Upper lobe of left lung (tissue), 6 donors: ENCODE measurements around the gene BCKDK. TPM values are rescaled to one million over a fixed set of nuclear protein-coding genes. Genes with fewer than 3 reads are reported as not detected.

Experiments used
- ATAC-seq, 2 donors: fragments of 200-7000 bp; cut with Tn5 transposase; one replicate each; pipeline ENCODE4 v1.9.1; 2022; ENCODE audit warnings: mild to moderate bottlenecking in 2 of 2, moderate library complexity in 2 of 2; ENCODE audit not compliant: low FRiP score in 2 of 2
- DNase-seq, 2 donors: peaks; one replicate each; pipeline ENCODE4 v3.0.0-alpha.2; 2019 to 2020
- H3K27ac ChIP-seq, 4 donors: fragments of 200-600 bp; sonication (generic); one replicate each; pipeline ENCODE4 v1.5.1; 2016 to 2019
- H3K27me3 ChIP-seq, 4 donors: fragments of 200-600 bp; sonication (generic); one replicate each; pipeline ENCODE4 v1.5.1; 2017 to 2019
- H3K36me3 ChIP-seq, 4 donors: fragments of 200-600 bp; sonication (generic); one replicate each; pipeline ENCODE4 v1.5.1; 2016 to 2019
- H3K4me1 ChIP-seq, 4 donors: fragments of 200-600 bp; sonication (generic); one replicate each; pipeline ENCODE4 v1.5.1; 2018 to 2019
- H3K4me3 ChIP-seq, 4 donors: fragments of 200-600 bp; sonication (generic); one replicate each; pipeline ENCODE4 v1.5.1; 2017 to 2019; ENCODE audit warnings: mild to moderate bottlenecking in 2 of 4, moderate library complexity in 1 of 4
- H3K9me3 ChIP-seq, 4 donors: fragments of 200-600 bp; sonication (generic); one replicate each; pipeline ENCODE4 v1.5.1; 2018 to 2019
- EP300 ChIP-seq, 4 donors: sonication (generic); formaldehyde crosslinking; IDR thresholded peaks; one replicate each; pipeline ENCODE4 v1.5.1; 2017; ENCODE audit warnings: antibody characterized with exemption in 4 of 4, control low read depth in 2 of 4
- POLR2A ChIP-seq, 4 donors: fragments of 450-650 bp; IDR thresholded peaks; one replicate each; pipeline ENCODE4 v1.5.1; 2016 to 2017; ENCODE audit warnings: antibody characterized with exemption in 4 of 4, mild to moderate bottlenecking in 2 of 4
- POLR2AphosphoS5 ChIP-seq, 2 donors: sonication (generic); formaldehyde crosslinking; IDR thresholded peaks; one replicate each; pipeline ENCODE4 v1.5.1; 2017; ENCODE audit warnings: antibody characterized with exemption in 2 of 2
- WGBS, 2 donors: methylation state at CpG; one replicate each; pipeline ENCODE4 v1.1.5; 2017 to 2018; 5-methylcytosine and 5-hydroxymethylcytosine counted together
- total RNA-seq, 6 donors: library from RNA; depleted of rRNA in 4 of 6; stranded (reverse); fragments of >200 nt in 4 of 6; gene quantifications; one replicate each; pipeline versions ENCODE4 v1.1.0 to v1.2.1, GENCODE V29; 2016 to 2021
- TF ChIP-seq, protein P1 (sequence below), 6 experiments: fragments of 450-650 bp in 4 of 6; fragments of 200-600 bp in 2 of 6; sonication (generic) in 2 of 6; IDR thresholded peaks; one replicate each; pipeline ENCODE4 v1.5.1; 2016 to 2019; ENCODE audit warnings: antibody characterized with exemption in 6 of 6
- donor health status: DM: no; HTN: no; CAD: no; lungs with moderate emphysema.
- donor health status: DM: no; HTN: yes; CAD: no; lungs with severe emphysema.

The BCKDK gene
- total RNA-seq, 6 donors from 2014 or later: 23.2 to 64.4 (median 39.3) TPM

DNA sequence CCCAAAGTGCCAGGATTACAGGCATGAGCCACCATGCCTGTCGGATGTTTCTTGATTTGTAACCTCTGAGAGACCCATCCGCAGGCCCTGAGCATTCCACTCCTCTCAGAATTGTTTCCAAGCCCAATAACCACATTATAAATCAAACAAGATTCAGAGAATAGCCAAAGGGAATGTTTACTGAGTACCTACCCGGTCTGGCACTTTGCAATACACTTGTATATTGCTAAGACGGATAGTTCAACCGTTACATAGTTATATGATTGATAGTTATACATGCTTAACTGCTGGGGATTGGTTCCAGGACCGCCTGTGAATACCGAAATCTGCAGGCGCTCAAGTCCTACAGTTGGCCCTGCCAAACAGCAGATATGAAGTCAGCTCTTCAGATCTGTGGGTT is 6.3 kb downstream of the BCKDK start:
- no peak for TF ChIP-seq POLR2A (IDR thresholded peaks at IDR 0.05)
- no peak for TF ChIP-seq EP300 (IDR thresholded peaks at IDR 0.05)
- TF ChIP-seq, protein P1, sequence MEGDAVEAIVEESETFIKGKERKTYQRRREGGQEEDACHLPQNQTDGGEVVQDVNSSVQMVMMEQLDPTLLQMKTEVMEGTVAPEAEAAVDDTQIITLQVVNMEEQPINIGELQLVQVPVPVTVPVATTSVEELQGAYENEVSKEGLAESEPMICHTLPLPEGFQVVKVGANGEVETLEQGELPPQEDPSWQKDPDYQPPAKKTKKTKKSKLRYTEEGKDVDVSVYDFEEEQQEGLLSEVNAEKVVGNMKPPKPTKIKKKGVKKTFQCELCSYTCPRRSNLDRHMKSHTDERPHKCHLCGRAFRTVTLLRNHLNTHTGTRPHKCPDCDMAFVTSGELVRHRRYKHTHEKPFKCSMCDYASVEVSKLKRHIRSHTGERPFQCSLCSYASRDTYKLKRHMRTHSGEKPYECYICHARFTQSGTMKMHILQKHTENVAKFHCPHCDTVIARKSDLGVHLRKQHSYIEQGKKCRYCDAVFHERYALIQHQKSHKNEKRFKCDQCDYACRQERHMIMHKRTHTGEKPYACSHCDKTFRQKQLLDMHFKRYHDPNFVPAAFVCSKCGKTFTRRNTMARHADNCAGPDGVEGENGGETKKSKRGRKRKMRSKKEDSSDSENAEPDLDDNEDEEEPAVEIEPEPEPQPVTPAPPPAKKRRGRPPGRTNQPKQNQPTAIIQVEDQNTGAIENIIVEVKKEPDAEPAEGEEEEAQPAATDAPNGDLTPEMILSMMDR (IDR thresholded peaks at IDR 0.05): no peak
- H3K27me3 ChIP-seq: no peaks in the 10 kb centered on the region
- H3K4me3 ChIP-seq: no peak overlapping the region
- H3K27ac ChIP-seq: peak overlapping the region in 3 of 4 donors; percentile 60 to 84 (median 64)
- H3K36me3 ChIP-seq: peaks cover 11 to 42% (median 32%) of the 10 kb centered on the region in 4 donors
- H3K4me1 ChIP-seq: peaks cover 21 to 53% (median 28%) of the 10 kb centered on the region in 4 donors
- no peaks in the 10 kb centered on the region for H3K9me3 ChIP-seq
- ATAC-seq (no peak), DNase-seq (no peak)
- WGBS, 2 donors: 80 to 83% methylated on average over 8 of the region's 8 CpGs

DNA sequence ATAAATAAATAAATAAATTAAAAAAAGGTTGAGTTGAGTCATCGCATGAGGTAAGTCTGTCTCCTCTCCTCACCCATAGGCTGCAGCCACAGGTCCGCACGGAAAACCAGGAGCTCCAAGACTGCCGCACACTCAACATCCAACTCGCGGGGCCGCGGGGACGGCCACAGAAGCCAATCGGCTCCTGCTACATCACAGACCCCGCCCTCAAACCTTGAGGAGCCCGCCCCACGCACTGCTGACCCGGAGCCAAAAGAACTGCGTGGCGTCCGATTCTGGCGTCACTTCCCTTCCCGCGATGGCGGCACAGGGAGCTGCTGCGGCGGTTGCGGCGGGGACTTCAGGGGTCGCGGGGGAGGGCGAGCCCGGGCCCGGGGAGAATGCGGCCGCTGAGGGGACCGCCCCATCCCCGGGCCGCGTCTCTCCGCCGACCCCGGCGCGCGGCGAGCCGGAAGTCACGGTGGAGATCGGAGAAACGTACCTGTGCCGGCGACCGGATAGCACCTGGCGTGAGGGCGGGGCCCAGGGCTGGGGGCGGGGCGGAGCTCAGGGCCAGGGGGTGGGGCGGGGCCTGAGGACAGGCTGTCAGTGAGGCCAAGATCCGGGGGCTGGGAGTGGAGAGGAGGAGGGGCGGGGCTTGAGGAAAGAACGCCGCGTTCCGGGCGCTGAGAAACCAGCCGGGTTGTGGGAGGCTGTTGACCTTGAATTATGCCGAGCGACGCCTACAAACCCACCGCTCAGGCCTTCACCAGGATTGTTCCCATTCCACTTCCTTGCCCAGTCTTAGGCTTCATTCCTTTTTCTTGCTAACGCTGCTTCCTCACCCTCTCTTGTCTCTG is 9.4 kb downstream of the BCKDK start, which contains the start of gene KAT8:
TSS of gene KAT8 (plus strand) at position 281 of the 839 bp plus-strand sequence. CDS start at position 299, 18 bp downstream.
- ATAC-seq: peak; percentile 96 to 98
- TF ChIP-seq POLR2A (IDR thresholded peaks at IDR 0.05) (peak in 3 of 4 donors; percentile 53 to 95 (median 93)), POLR2AphosphoS5 (IDR thresholded peaks at IDR 0.05) (peak; percentile 94 to 97), EP300 (IDR thresholded peaks at IDR 0.05) (peak in 3 of 4 donors; percentile 26 to 71 (median 46))
- TF ChIP-seq, protein P1 (IDR thresholded peaks at IDR 0.05): peak in 2 of 6 experiments; percentile 7 to 16
- peaks cover 21 to 50% (median 33%) of the 10 kb centered on the region in 4 donors for H3K4me1 ChIP-seq
- WGBS, 2 donors: 0 to 1% methylated on average over 22 of the region's 68 CpGs
- H3K9me3 ChIP-seq: no peaks in the 10 kb centered on the region
- H3K27ac ChIP-seq: peak within 1 kb of the TSS; percentile 95 to 97 (median 97)
- peak within 1 kb of the TSS; percentile 69 to 98 (median 78) for H3K4me3 ChIP-seq
- no peaks in the 10 kb centered on the region for H3K27me3 ChIP-seq
- peaks cover 18 to 42% (median 29%) of the 10 kb centered on the region in 4 donors for H3K36me3 ChIP-seq
- peak; percentile 98 to 99 for DNase-seq

DNA sequence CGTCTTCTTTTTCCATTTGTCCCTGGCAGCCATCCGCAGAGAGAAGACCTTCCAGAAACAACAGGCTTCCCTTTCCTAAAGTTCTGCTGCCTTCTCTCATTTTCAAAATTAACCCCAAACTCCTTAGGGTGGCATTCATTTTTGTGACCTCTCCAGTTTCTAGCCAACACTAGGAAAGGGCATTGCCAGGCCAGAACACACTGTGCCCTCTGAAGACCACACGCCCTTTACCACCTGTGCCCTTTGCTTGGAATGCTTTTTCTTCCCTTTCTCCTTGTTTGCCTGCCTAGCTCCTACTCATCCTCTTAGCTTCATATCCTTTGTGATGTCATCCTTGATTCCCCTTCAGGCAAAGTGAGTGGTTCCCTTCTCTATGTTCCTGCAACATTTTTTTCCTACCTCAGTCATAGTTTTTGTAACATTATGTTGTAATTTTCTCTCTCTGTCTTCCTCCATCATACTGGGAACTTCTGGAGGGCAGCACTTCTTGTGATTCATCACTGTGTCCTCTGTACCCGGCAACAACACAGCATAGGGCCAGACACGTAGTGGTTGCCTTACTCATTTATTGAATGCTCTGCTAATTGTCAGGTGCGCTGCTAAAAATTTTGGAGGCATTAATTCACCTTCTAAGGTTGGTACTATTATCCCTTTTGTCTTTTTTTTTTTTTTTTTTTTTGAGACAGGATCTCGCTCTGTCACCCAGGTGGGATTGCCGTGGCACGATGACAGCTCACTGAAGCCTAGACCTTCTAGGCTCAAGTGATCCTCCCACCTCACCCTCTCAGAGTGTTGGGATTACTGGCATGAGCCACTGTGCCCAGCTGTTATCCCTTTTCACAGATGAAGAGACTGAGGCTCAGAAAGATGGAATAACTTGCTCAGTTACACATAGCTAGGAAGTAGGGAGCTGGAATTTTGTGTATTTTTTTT is 10.3 kb downstream of the BCKDK start:
- WGBS, 2 donors: 55 to 57% methylated on average over 9 of the region's 9 CpGs
- peak in 1 of 2 donors; percentile 63 for DNase-seq
- H3K27me3 ChIP-seq: no peaks in the 10 kb centered on the region
- peak; percentile 13 to 23 for ATAC-seq
- peak overlapping the region; percentile 69 to 98 (median 78) for H3K4me3 ChIP-seq
- TF ChIP-seq EP300 (IDR thresholded peaks at IDR 0.05) (peak in 2 of 4 donors; percentile 7 to 50), POLR2AphosphoS5 (IDR thresholded peaks at IDR 0.05) (peak in 1 of 2 donors; percentile 67), POLR2A (IDR thresholded peaks at IDR 0.05) (peak in 1 of 4 donors; percentile 32)
- TF ChIP-seq, protein P1 (IDR thresholded peaks at IDR 0.05): no peak
- peaks cover 18 to 47% (median 31%) of the 10 kb centered on the region in 4 donors for H3K36me3 ChIP-seq
- peak overlapping the region; percentile 95 to 97 (median 97) for H3K27ac ChIP-seq
- no peaks in the 10 kb centered on the region for H3K9me3 ChIP-seq
- H3K4me1 ChIP-seq: peaks cover 21 to 41% (median 28%) of the 10 kb centered on the region in 4 donors

DNA sequence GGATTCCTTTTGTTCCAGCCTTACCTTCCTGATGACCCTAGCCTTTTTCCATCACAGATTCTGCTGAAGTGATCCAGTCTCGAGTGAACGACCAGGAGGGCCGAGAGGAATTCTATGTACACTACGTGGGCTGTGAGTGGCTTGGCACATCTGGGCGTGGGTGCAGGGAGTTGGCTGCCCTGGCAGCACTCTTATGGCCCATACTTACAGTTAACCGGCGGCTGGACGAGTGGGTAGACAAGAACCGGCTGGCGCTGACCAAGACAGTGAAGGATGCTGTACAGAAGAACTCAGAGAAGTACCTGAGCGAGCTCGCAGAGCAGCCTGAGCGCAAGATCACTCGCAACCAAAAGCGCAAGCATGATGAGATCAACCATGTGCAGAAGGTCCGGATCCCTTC is 11.9 kb downstream of the BCKDK start:
- TF ChIP-seq EP300 (IDR thresholded peaks at IDR 0.05) (no peak), POLR2AphosphoS5 (IDR thresholded peaks at IDR 0.05) (no peak), POLR2A (IDR thresholded peaks at IDR 0.05) (no peak)
- TF ChIP-seq, protein P1 (IDR thresholded peaks at IDR 0.05): no peak
- Histone ChIP-seq H3K4me1 (peaks cover 21 to 28% (median 22%) of the 10 kb centered on the region in 4 donors), H3K27ac (peak overlapping the region; percentile 16 to 97 (median 96)), H3K36me3 (peaks cover 18 to 63% (median 34%) of the 10 kb centered on the region in 4 donors), H3K4me3 (no peak overlapping the region), H3K9me3 (no peaks in the 10 kb centered on the region), H3K27me3 (no peaks in the 10 kb centered on the region)
- ATAC-seq (no peak), DNase-seq (peak in 1 of 2 donors; percentile 28)
- 74 to 90% methylated on average over 16 of the region's 16 CpGs for WGBS, 2 donors
